ENCODE measurements around the gene ATP6V0C.

DNA sequence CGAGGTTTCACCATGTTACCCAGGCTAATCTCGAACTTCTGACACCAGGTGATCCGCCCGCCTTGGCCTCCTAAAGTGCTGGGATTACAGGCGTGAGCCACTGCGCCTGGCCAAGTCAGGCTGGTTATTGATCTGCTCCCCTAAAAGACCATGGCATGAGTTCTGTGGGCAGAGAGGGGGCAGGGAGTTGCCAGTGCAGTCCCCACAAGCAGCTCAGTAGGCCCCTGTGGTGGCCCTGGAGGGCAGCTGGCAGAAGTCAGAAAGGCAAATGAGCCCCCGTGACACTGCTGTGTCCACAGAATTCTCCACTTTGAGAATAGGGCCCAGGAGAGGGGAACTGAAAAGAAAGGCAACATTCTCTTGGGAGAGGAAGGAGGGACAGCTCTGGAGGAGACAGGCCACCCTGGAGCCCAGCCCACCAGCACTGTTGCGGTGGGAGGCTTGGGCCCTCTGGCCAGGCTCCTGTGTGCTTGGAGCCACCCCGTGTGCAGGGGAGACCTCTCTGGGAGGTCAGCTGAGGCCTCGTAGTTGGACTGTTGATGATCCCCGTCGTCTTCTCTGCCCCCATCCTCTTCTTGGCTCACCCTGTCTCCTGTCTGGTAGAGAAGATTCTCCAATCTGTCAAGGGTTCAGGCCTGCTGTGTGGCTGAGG lies 4.3 kb downstream of the ATP6V0C start:
- no peak for TF ChIP-seq EP300 (IDR thresholded peaks at IDR 0.05)
- TF ChIP-seq, protein P1, sequence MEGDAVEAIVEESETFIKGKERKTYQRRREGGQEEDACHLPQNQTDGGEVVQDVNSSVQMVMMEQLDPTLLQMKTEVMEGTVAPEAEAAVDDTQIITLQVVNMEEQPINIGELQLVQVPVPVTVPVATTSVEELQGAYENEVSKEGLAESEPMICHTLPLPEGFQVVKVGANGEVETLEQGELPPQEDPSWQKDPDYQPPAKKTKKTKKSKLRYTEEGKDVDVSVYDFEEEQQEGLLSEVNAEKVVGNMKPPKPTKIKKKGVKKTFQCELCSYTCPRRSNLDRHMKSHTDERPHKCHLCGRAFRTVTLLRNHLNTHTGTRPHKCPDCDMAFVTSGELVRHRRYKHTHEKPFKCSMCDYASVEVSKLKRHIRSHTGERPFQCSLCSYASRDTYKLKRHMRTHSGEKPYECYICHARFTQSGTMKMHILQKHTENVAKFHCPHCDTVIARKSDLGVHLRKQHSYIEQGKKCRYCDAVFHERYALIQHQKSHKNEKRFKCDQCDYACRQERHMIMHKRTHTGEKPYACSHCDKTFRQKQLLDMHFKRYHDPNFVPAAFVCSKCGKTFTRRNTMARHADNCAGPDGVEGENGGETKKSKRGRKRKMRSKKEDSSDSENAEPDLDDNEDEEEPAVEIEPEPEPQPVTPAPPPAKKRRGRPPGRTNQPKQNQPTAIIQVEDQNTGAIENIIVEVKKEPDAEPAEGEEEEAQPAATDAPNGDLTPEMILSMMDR (IDR thresholded peaks at IDR 0.05): no peak
- TF ChIP-seq POLR2A (IDR thresholded peaks at IDR 0.05): no peak
